ENCODE measurements around the gene OR5B3.

The OR5B3 gene

DNA sequence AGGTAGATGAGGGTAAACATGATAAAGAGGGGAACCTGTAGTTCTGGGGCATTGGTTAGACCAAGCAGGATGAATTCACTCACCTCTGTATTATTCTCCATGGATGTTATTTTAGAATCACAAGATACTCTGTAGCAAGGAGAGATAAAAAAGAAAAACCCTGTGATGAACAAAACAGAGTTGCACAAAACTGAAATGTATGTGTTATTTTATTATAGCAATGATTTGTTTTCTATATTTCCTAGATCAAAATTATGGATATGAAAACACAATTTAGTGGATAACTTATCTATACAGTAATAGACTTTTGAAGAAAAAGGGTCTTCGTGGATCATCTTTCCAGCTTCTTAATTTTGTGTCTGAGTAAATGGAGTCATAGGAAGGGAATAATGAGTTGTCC, 47.7 kb downstream of the OR5B3 start, which contains the start of gene OR5B17:
TSS of gene OR5B17 (minus strand) at position 101 of the 400 bp plus-strand sequence. CDS start at position 101, 0 bp downstream.
- no peak within 1 kb of the TSS for H3K4me3 ChIP-seq (ENCODE audit: low read length)
- TF ChIP-seq ZNF274 (IDR thresholded peaks at IDR 0.05; ENCODE audit: low read depth, low read length), result no peak

DNA sequence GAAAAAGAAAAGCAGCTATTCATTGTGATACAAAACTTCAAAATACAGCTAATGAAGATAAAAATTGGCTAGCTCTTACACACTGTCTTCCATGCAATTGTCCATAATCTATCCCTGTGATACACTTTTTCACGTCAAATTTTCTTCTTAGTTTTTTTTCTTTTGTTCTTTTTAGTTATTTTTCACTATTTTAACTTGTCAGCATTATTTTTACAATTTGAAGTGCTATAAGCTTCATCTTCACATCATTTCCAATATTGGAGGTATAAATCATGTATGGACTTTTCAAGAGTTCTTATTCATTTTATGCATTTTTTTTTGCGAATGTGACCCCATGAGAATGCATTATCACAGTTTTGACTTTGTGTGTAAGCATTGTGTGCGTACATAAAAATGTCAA, 51.9 kb downstream of the OR5B3 start:
- TF ChIP-seq ZNF274 (IDR thresholded peaks at IDR 0.05; ENCODE audit: low read depth, low read length), result no peak
- H3K4me3 ChIP-seq (ENCODE audit: low read length), result no peak overlapping the region

Data from GM08714 (cell line).